NCI-H82 treated with DMSO at 0.1 percent for 48 hours (cell line): ENCODE measurements around the gene MYLK.
"Not testable (repeated sequence)": the region's sequence is repeated elsewhere in the genome, so short reads cannot be mapped to it uniquely, and the experiment has no call there.

Experiments used
- DNase-seq: peaks from one replicate; lab custom pipeline; 2025; ENCODE audit not compliant: unreplicated experiment; lab: John Stamatoyannopoulos, UW

Gene MYLK

DNA sequence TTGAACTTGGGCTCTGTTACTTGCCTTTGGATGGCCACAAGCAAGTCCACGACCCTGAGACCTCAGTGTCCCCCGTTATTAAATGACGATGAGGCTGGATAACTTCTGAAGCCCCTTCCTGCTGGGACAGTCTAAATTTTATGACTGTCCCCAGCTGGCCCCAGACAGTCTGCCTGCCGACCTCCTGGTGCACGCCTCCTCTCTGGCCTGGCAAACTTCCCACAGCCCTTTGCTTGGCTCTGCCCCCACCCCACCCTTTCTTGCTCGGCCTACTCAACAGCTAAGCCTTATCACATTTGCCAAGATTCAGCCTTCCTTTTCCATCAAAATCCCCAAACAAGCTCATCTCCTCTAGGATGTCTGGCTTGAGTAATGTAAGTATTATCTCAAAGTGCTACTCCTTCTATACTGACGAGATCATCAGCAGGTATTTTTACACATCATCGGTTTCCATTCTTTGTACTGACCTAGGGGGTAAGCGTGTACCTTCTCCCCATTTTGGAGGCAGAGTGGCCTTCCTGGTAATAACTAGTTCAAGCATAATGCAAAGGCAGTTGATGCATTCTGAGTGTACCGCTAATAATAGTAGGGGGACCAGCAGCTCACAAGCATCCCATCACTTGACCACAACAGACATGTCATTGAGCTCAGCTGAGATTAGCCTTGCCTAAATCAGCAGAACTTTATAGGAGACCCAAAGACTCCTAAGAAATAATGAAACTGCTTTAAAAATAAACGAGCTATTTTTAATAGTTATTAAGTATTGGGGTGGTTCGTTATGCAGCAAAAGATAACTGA, 178.4 kb downstream of the MYLK start:
- DNase-seq = no peak

DNA sequence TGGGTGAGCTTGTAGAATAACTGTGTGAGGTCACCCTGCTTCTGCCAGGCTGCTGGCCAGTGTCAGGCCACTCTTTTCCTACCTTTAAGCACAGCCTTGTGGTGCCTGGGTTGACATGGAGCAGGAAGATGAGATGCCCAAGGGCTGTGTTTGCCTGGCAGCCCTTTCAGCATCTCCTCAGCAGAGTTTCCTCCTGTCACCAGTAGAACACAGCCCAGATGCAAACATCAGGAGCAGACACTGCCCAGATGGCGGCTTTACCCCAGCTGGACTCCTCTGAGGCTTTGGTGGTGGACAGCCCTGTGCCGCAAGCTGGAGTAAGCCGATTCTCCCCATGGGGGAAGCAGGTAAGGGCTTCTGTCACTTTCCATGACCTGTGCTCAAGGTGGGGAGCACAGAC, 180.5 kb downstream of the MYLK start:
- DNase-seq = not testable (repeated sequence)

DNA sequence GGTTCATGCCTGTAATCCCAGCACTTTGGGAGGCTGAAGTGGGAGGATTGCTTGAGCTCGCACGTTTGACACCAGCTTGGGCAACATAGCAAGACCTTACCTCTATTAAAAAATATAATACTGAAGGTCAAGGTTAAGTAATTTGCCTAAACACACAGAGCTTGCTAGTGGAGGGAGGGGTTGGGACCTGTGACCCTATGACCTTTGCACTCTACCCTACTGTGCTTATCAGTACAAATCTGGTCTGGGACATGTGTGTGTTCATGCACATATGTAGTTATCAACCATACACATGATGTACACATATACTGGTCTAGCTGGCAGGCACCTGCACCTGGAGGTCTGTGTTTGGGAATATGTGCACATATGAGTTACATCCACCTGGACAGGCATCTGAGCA, 181.4 kb downstream of the MYLK start:
- no peak for DNase-seq

DNA sequence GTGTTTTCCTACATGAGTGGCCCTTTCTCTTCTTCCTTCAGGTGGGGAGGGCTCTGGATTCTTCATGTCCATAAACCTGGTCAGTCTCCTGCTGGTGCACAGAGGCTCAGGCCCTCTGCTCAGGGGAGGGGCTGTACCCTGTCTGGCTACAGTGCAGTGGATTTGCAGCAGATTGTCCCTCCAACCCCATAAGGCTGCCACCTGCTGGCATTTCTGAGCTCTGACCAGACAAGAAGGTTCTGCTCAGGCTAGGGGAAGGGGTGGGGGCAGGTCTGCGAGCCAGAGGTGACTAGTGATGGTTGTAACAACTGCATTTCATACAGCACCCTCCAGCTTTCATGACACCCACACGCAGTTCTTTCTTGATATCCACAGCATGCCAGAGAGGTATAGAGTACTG, 182.1 kb downstream of the MYLK start:
- peak; percentile 68 for DNase-seq

DNA sequence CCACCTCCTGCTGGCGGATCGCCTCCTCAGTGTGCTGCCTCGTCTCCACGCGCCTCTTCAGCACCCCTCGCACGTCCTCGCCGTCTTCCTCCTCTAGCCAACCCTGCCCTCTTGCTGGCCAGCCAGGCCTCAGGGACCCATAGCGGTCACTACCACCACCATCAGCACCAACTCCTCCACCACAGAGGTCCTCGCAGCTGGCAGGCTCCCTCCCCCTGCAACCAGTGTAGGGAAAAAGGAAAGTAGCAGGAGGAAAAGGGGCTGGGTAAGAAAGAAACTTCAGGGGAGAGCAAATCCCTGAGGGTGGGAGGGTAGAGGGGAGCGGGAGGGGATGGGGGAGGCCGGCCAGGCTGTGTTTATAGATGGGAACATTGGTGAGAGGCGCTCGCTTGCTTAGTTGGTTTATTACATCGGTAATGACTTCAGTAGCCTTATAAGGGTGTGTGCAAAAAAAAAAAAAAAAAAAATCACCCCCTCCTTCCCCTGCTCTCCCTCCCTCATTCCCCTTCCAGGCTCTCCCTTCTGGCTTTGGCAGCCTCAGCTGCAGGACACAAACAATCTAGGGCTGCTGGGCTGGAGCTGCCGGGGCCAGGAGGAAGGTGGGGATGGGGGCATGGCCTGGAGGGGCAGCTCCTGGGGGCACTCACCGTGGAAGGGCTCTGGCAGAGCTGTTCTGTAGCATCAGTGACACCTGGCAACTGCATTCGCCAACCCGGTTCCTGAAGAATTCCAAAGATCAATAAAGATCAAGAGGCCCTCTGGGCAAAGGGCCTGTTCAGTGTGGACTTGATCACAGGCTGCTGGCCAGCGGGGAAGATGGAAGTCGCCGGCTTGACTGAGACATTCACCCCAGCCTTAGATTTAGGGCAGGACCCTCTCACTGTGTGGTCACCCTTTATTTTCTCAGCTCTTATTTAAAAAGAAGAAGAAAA, 183.1 kb downstream of the MYLK start:
- no peak for DNase-seq

- no peak for DNase-seq
Observed at GRCh38 chr3:123698813-123699212, 185.3 kb downstream of the MYLK start.

DNA sequence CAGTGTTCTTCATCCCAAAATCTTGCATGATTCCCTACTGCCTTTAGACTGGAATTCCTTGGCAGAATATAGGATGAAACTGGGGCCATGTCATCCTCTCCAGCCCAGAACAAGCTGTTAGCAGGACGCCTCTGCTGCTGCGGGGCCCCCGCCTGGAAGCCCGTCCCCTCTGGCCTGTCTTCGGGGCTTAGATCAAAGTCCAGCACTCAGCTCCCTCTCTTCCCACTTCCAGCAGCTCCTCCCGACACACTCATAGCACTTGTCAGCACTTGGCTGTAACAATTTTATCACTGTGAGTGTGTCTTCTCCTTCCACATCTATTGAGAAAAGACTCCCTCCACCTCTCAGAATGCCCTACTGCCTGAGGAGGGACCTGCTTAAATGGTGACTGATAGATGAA, 187.3 kb downstream of the MYLK start:
- no peak for DNase-seq

GRCh38 chr3:123695731-123696640, 188.1 kb downstream of the MYLK start:
- DNase-seq = no peak

DNA sequence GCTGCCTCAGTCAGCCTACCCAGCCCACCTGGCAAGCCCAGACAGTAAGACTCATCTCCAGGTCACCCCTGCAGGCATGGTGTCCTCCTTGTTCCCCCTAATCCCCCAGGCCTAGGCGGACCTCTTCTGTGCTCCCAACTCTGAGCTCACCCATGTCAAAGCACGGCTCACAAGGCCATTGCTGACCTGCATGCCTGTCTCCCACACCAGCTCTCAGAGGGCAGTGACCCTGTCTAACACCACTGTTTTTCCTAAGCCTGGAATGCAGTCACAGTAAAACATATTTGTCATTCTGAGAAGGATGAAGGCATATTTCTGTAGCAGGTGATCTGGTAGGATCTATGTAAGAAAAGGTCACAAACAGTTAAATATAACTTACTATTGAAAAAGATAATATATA, 189.0 kb downstream of the MYLK start:
- DNase-seq = no peak

DNA sequence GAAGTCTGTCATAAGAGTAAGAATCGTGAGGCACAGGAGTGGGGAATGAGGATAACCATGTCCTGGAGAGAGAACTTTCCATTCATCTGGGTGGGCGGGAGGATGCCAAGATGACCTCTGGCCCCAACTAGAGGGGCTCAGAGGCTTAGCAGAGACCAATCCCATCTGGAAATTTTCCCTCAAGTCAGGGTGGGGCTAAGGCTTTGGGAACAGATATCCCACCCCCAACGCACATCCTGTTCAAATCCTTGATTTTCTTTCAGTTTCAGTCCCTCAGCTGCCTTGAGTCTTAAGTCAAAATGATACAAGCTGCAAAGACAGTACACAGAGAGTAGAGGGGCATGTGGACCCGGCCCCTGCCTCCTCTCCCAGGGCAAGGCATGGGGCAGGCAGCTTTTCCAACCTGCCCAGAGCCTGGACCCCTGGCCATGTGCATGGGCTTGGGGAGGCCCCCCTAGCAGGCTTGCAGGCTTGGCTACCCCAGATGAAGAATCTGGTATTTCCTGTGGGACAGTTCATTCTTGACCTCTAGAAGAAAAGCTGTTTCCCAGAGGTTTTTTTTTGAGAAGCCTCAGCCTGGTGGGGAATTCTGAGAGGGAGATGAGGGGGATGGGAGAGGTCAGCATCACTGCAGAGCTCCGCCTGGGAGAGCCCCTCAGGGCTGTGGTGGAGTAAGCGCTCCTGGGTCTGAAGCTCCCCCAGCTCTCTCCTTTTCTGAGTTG, 189.6 kb downstream of the MYLK start:
- DNase-seq = no peak

DNA sequence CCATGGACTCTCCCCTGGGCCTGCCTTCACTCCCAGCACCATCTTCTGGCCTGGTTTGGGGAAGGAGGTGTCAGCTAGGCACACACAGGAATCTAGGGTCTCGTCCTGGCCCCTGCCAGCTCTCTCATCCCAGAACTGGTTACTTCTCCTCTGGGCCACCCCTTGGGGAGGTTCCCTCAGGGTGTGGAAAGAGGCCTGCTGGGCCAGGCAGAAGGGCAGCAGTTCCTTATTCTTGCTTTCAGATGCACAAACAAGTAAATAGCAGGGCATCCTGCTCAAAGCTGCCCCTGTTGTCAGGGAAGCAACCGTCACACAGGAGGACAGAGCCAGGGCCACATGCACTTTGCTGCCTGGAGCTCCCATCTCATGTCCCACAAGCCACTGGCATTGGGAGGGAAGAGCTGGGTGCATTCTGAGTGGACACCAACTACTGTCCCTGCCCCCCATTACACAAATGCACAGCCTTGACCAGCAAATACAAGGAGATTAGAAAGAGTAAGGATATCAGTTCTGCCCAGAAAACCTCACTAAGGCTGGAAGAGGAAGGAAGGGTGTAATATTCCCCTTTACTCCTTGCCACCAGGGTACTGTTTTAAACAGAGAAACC, 190.4 kb downstream of the MYLK start:
- DNase-seq = no peak

GRCh38 chr3:123692671-123693070, 191.5 kb downstream of the MYLK start:
- DNase-seq = no peak

DNA sequence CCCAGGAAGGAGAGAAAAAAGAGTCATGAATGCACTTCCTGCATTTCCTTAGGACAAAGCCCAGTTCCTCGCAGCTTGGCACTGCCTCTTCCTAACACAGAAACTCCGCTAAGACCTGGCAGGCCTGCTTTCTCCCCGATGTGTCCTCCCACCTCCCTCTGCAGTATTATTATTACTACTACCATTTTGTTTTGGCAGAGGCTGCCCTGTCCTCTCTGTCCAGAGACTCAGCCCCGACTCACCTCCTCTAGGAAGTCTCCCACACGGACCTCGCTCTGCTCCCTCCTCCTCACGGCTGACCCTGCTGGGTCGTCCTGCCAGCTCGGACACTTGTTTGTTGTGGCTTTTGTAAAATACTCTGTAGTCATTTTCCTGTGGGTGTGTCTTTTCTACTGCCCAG, 192.1 kb downstream of the MYLK start:
- DNase-seq = no peak

DNA sequence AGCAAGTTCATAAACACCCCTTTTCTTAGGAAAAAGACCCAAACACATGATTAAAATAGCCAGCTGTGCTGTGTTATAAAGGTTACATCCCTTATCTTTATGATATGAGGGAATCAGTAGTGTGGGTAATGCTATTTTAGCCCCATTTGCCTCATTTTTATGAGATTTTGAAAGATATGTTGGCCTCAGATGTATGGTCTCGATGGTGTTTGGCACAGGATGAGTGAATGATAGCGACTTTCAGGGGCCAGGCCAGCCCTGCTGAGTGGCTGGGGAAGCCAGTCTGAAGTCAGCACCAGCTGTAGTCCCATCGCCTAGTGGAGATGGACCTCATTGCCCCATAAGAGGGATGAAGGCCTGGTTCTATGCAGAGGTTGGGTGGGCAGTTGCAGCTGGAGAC, 194.3 kb downstream of the MYLK start:
- DNase-seq = no peak

GRCh38 chr3:123688241-123688747, 195.8 kb downstream of the MYLK start:
- DNase-seq = no peak

GRCh38 chr3:123687286-123687685, 196.8 kb downstream of the MYLK start:
- DNase-seq = no peak

DNA sequence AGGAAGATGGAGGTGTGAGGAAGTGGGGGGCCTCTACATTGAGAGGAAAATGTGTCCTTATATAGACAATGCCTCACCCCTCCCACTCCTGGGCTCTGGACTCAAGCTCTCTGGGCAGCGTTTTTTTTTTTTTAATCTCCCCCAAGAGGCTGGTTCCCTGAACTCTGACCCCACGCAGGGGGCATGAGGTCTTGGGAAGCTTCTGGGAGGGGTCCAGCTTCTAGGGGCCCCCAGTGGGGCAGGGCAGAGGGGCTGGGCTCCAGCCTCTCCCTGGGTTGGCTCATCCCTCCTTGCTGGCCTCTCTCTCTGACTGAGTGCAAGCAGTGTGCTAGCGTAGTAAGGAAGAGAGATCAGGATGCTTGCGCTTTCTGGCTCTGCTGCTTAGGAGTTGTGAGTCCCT, 197.9 kb downstream of the MYLK start:
- no peak for DNase-seq

DNA sequence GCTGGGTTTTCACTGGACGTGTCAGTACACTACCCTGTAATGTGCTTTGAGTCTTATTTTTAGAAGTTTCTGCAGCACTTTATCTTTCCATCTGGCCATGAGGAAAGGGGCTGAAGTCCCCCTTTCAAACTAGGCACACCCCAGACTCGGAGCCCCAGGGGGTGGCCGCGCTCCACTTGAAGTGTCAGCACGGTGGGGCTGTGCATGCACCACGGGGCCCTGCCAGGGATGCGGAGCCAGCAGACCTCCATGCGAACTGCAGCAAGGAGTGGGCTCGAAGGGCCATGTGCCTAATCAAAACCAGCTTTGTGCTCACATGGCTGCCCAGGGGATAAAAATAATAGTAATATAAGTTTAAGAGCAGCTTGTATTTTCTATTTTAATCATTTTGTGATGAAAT, 198.4 kb downstream of the MYLK start:
- DNase-seq = no peak

DNA sequence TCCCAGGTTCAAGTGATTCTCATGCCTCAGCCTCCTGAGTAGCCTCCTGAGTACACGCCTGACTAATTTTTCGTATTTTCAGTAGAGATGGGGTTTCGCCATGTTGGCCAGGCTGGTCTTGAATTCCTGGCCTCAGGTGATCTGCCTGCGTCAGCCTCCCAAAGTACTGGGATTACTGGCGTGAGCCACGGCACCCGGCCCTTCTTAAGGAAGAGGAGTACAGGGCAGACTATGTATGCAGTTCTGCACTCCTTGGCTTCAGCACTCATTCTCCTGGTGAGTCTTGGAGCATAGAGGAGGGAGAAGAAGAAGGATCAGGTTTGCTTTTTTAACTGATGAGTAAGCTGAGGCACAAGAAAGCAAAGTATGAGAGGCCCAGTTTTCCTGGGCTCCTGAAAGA, 199.5 kb downstream of the MYLK start:
- no peak for DNase-seq

GRCh38 chr3:123684209-123684608, 199.9 kb downstream of the MYLK start:
- DNase-seq = no peak
